ENCODE results near the gene DLEU7. TPM values are rescaled to one million over a fixed set of nuclear protein-coding genes. Genes with fewer than 3 reads are reported as not detected.

The DLEU7 gene
- total and polyA plus RNA-seq, 3 donors from 2014 or later = 0.47 to 0.81 (median 0.71) TPM

- Histone ChIP-seq H3K27ac (no peak overlapping the region), H3K4me3 (no peak overlapping the region), H3K36me3 (ENCODE audit: low read depth, missing control alignments) (no peaks in the 10 kb centered on the region), H3K4me1 (peaks cover 9% of the 10 kb centered on the region), H3K9me3 (no peaks in the 10 kb centered on the region), H3K27me3 (no peaks in the 10 kb centered on the region)
- 40 to 54% methylated on average over 13 of the region's 13 CpGs for WGBS, 2 donors
- TF ChIP-seq, protein P1, sequence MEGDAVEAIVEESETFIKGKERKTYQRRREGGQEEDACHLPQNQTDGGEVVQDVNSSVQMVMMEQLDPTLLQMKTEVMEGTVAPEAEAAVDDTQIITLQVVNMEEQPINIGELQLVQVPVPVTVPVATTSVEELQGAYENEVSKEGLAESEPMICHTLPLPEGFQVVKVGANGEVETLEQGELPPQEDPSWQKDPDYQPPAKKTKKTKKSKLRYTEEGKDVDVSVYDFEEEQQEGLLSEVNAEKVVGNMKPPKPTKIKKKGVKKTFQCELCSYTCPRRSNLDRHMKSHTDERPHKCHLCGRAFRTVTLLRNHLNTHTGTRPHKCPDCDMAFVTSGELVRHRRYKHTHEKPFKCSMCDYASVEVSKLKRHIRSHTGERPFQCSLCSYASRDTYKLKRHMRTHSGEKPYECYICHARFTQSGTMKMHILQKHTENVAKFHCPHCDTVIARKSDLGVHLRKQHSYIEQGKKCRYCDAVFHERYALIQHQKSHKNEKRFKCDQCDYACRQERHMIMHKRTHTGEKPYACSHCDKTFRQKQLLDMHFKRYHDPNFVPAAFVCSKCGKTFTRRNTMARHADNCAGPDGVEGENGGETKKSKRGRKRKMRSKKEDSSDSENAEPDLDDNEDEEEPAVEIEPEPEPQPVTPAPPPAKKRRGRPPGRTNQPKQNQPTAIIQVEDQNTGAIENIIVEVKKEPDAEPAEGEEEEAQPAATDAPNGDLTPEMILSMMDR (IDR thresholded peaks at IDR 0.05) = peak; percentile 52 to 68 (median 63)
- no peak for TF ChIP-seq POLR2A (IDR thresholded peaks at IDR 0.05)
- intact Hi-C loops (cut with DNase I; ENCODE audit: low total_unique reads) = no loop called here
- peak; percentile 58 for DNase-seq
Measured at GRCh38 chr13:50801087-50801931, 42.2 kb downstream of the DLEU7 start.

DNA sequence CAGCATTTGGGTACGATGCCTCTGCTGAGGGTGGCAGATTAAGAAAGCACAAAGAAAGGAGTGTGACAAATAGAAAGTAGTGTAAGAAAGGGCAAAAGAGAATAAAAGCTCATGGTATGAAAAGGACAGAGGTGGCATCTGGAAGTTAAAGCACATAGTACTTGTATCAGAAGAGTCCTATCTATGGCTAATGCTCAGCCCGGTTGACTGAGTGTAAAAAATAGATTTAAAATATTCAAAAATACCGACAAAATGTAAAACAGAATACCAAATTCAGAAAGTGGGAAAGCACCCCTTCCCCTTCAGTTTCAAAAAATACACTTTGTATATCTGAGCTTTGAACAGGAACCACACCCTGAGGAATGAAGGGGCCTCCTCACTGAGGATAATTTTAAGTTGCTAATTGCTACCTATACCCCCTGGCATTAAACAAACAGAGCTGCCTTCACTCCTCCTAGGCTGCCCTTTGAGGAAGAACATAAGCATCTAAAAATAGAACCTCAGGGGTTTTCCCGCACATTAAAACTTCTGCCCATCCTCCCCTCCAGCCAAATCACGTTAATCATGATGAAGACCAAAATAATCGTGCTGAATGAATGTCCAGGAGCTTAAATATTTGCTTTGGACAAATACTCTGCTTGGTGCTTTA, 43.3 kb downstream of the DLEU7 start:
- Histone ChIP-seq H3K27ac (no peak overlapping the region), H3K9me3 (no peaks in the 10 kb centered on the region), H3K4me3 (no peak overlapping the region), H3K36me3 (ENCODE audit: low read depth, missing control alignments) (no peaks in the 10 kb centered on the region), H3K27me3 (no peaks in the 10 kb centered on the region), H3K4me1 (peaks cover 9% of the 10 kb centered on the region)
- intact Hi-C loops (cut with DNase I; ENCODE audit: low total_unique reads) = no loop called here
- 72 to 74% methylated on average over 6 of the region's 6 CpGs for WGBS, 2 donors
- no peak for DNase-seq
- no peak for TF ChIP-seq POLR2A (IDR thresholded peaks at IDR 0.05)
- TF ChIP-seq, protein P1 (IDR thresholded peaks at IDR 0.05) = no peak

- H3K36me3 ChIP-seq (ENCODE audit: low read depth, missing control alignments) = no peaks in the 10 kb centered on the region
- TF ChIP-seq POLR2A (IDR thresholded peaks at IDR 0.05) = no peak
- TF ChIP-seq, protein P1 (IDR thresholded peaks at IDR 0.05) = no peak
- H3K27ac ChIP-seq = no peak overlapping the region
- intact Hi-C loops (cut with DNase I; ENCODE audit: low total_unique reads) = no loop called here
- no peaks in the 10 kb centered on the region for H3K9me3 ChIP-seq
- H3K27me3 ChIP-seq = no peaks in the 10 kb centered on the region
- peaks cover 9% of the 10 kb centered on the region for H3K4me1 ChIP-seq
- H3K4me3 ChIP-seq = no peak overlapping the region
- no peak for DNase-seq
- WGBS, 2 donors = 66 to 83% methylated on average over 2 of the region's 2 CpGs
Measured at GRCh38 chr13:50798923-50799322, 44.6 kb downstream of the DLEU7 start.

DNA sequence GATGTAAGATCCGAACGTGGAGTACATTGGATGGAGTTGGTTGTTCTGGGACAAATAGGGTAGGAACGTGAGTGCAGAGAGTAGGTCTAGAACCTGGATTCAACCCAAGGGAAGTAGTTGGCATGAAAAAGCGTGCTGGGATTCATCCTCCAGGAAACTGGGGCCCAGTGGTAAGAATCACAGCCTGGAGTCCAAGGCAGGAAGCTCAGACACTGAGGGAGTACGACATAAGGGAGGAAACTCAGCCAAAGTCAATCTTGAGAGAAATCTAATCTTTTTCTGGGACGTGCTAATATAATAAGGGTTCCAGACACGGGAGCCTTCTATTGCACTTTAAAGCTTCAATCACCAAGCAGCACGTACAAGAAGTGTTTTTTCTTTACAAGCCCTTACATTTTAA, 46.4 kb downstream of the DLEU7 start:
- H3K27me3 ChIP-seq = no peaks in the 10 kb centered on the region
- H3K27ac ChIP-seq = no peak overlapping the region
- no peaks in the 10 kb centered on the region for H3K36me3 ChIP-seq (ENCODE audit: low read depth, missing control alignments)
- intact Hi-C loops (cut with DNase I; ENCODE audit: low total_unique reads) = no loop called here
- TF ChIP-seq POLR2A (IDR thresholded peaks at IDR 0.05) = no peak
- TF ChIP-seq, protein P1 (IDR thresholded peaks at IDR 0.05) = no peak
- no peak for DNase-seq
- H3K4me3 ChIP-seq = no peak overlapping the region
- H3K4me1 ChIP-seq = peaks cover 9% of the 10 kb centered on the region
- no peaks in the 10 kb centered on the region for H3K9me3 ChIP-seq
- 45 to 57% methylated on average over 8 of the region's 8 CpGs for WGBS, 2 donors

Data from testis (tissue), 3 donors.